IPS-15b (cell line): ENCODE results near the gene IPPK.

Experiments used
- H3K27me3 ChIP-seq: one replicate; pipeline ENCODE4 v1.6.1; 2013; ENCODE audit warnings: low read length; ENCODE audit not compliant: control insufficient read depth, insufficient read depth
- H3K36me3 ChIP-seq: one replicate; pipeline ENCODE4 v1.6.1; 2013; ENCODE audit warnings: low read length; ENCODE audit not compliant: control insufficient read depth, insufficient read depth
- H3K4me1 ChIP-seq: one replicate; pipeline ENCODE4 v1.6.1; 2013; ENCODE audit warnings: mild to moderate bottlenecking, low read length; ENCODE audit not compliant: control insufficient read depth, insufficient read depth
- H3K4me3 ChIP-seq: one replicate; pipeline ENCODE4 v1.5.1; 2013; ENCODE audit warnings: low read depth, low read length
- H3K9ac ChIP-seq: one replicate; pipeline ENCODE4 v1.6.1; 2013; ENCODE audit warnings: low read depth, mild to moderate bottlenecking, low read length
- H3K9me3 ChIP-seq: one replicate; pipeline ENCODE4 v1.6.1; 2013; ENCODE audit warnings: mild to moderate bottlenecking, low read length; ENCODE audit not compliant: control insufficient read depth, insufficient read depth

The IPPK gene

GRCh38 chr9:92680166-92681119, 10.5 kb upstream of the IPPK start:
- Histone ChIP-seq H3K27me3 (no peaks in the 10 kb centered on the region), H3K4me3 (no peak overlapping the region), H3K36me3 (no peaks in the 10 kb centered on the region), H3K9me3 (no peaks in the 10 kb centered on the region), H3K4me1 (peaks cover 5% of the 10 kb centered on the region), H3K9ac (no peak overlapping the region)

- H3K9me3 ChIP-seq, result no peaks in the 10 kb centered on the region
- H3K4me1 ChIP-seq, result peaks cover 5% of the 10 kb centered on the region
- H3K36me3 ChIP-seq, result no peaks in the 10 kb centered on the region
- H3K9ac ChIP-seq, result no peak overlapping the region
- H3K4me3 ChIP-seq, result no peak overlapping the region
- H3K27me3 ChIP-seq, result no peaks in the 10 kb centered on the region
Measured at GRCh38 chr9:92679413-92680165, 9.7 kb upstream of the IPPK start.

- H3K4me1 ChIP-seq, result peaks cover 2% of the 10 kb centered on the region
- no peaks in the 10 kb centered on the region for H3K27me3 ChIP-seq
- no peaks in the 10 kb centered on the region for H3K36me3 ChIP-seq
- peak overlapping the region; percentile 100 for H3K4me3 ChIP-seq
- no peaks in the 10 kb centered on the region for H3K9me3 ChIP-seq
- no peak overlapping the region for H3K9ac ChIP-seq
Measured at GRCh38 chr9:92671323-92671722, 1.4 kb upstream of the IPPK start.

GRCh38 chr9:92669527-92669889, 423 bp downstream of the IPPK start:
- Histone ChIP-seq H3K36me3 (no peaks in the 10 kb centered on the region), H3K4me3 (peak overlapping the region; percentile 100), H3K9ac (peak overlapping the region; percentile 4), H3K4me1 (peaks cover 2% of the 10 kb centered on the region), H3K27me3 (no peaks in the 10 kb centered on the region), H3K9me3 (no peaks in the 10 kb centered on the region)

- Histone ChIP-seq H3K9ac (peak overlapping the region; percentile 4), H3K27me3 (no peaks in the 10 kb centered on the region), H3K9me3 (no peaks in the 10 kb centered on the region), H3K4me3 (peak overlapping the region; percentile 100), H3K36me3 (peaks cover 4% of the 10 kb centered on the region), H3K4me1 (peaks cover 2% of the 10 kb centered on the region)
Measured at GRCh38 chr9:92668746-92669526, 995 bp downstream of the IPPK start.

GRCh38 chr9:92666912-92667532, 2.9 kb downstream of the IPPK start:
- H3K4me1 ChIP-seq, result peaks cover 2% of the 10 kb centered on the region
- no peak overlapping the region for H3K4me3 ChIP-seq
- H3K9ac ChIP-seq, result no peak overlapping the region
- no peaks in the 10 kb centered on the region for H3K27me3 ChIP-seq
- peaks cover 5% of the 10 kb centered on the region for H3K36me3 ChIP-seq
- no peaks in the 10 kb centered on the region for H3K9me3 ChIP-seq

- Histone ChIP-seq H3K27me3 (no peaks in the 10 kb centered on the region), H3K36me3 (peaks cover 5% of the 10 kb centered on the region), H3K9me3 (no peaks in the 10 kb centered on the region), H3K4me3 (no peak overlapping the region), H3K9ac (no peak overlapping the region), H3K4me1 (peaks cover under 1% of the 10 kb centered on the region)
Measured at GRCh38 chr9:92666236-92666635, 3.7 kb downstream of the IPPK start.

- Histone ChIP-seq H3K4me1 (no peaks in the 10 kb centered on the region), H3K9me3 (no peaks in the 10 kb centered on the region), H3K27me3 (no peaks in the 10 kb centered on the region), H3K36me3 (peaks cover 5% of the 10 kb centered on the region), H3K4me3 (no peak overlapping the region), H3K9ac (no peak overlapping the region)
Measured at GRCh38 chr9:92665836-92666235, 4.1 kb downstream of the IPPK start.

GRCh38 chr9:92664394-92665152, 5.4 kb downstream of the IPPK start:
- Histone ChIP-seq H3K4me1 (peaks cover 3% of the 10 kb centered on the region), H3K9me3 (no peaks in the 10 kb centered on the region), H3K27me3 (no peaks in the 10 kb centered on the region), H3K4me3 (no peak overlapping the region), H3K9ac (no peak overlapping the region), H3K36me3 (peaks cover 5% of the 10 kb centered on the region)

- H3K4me1 ChIP-seq, result peaks cover 3% of the 10 kb centered on the region
- peaks cover 5% of the 10 kb centered on the region for H3K36me3 ChIP-seq
- H3K9ac ChIP-seq, result no peak overlapping the region
- H3K9me3 ChIP-seq, result no peaks in the 10 kb centered on the region
- H3K4me3 ChIP-seq, result no peak overlapping the region
- H3K27me3 ChIP-seq, result no peaks in the 10 kb centered on the region
Measured at GRCh38 chr9:92663951-92664350, 6.0 kb downstream of the IPPK start.
